ENCODE results near the gene BTN3A1. TPM values are rescaled to one million over a fixed set of nuclear protein-coding genes. Genes with fewer than 3 reads are reported as not detected.
"Not testable (repeated sequence)": the region's sequence is repeated elsewhere in the genome, so short reads cannot be mapped to it uniquely, and the experiment has no call there.

The BTN3A1 gene
- total and polyA plus RNA-seq, 2 donors (not counting 1 experiment from before 2014, with no cell fraction given), result 31.6 to 42.9 TPM

DNA sequence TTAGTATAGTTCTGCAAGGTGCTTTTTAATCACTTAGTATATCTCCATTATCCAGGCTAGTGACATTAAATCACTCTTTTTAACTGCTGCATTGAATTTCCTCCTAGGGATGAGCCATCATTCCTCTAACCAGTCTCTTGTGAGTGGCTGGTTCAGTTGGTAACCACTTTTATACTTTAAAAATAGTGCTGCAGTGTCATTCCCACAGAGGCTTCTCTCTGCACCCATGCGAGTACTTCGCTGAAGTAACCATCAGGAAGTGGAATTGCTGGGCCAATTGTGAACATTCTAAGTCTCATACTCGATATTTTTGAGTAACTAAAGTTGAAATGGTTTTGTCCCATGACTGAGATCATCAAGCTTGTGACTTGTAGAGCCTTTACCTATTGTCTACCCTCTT is 35.0 kb upstream of the BTN3A1 start:
- Histone ChIP-seq H3K79me2 (ENCODE audit: control insufficient read depth, insufficient read depth, low read length) (no peaks in the 10 kb centered on the region), H3K4me2 (ENCODE audit: extremely low read depth, insufficient read depth, low read length) (no peak overlapping the region), H3K27me3 (ENCODE audit: control insufficient read depth, insufficient read depth, low read length) (no peaks in the 10 kb centered on the region), H3K9me3 (ENCODE audit: control insufficient read depth, insufficient read depth, low read depth, low read length) (no peaks in the 10 kb centered on the region), H3K4me1 (ENCODE audit: control insufficient read depth, extremely low read depth, insufficient read depth, low read length) (peaks cover 5% of the 10 kb centered on the region), H3K27ac (ENCODE audit: insufficient read depth, low read length) (no peak overlapping the region), H4K20me1 (ENCODE audit: control insufficient read depth, extremely low read depth, insufficient read depth, low read length) (no peaks in the 10 kb centered on the region), H3K9ac (ENCODE audit: insufficient read depth, low read length) (no peak overlapping the region), H2AFZ (ENCODE audit: low read length) (no peak overlapping the region), H3K36me3 (ENCODE audit: control insufficient read depth, insufficient read depth, low read length) (no peaks in the 10 kb centered on the region), H3K4me3 (replicated peaks in 1 of 4; ENCODE audit: control extremely low read depth in 1 of 4, insufficient read depth in 1 of 4, low read depth in 3 of 4, low read length in 4 of 4) (no peak overlapping the region)
- DNase-seq (ENCODE audit: low read depth in 2 of 2), result no peak
- no peak for TF ChIP-seq EZH2 (IDR thresholded peaks at IDR 0.05; ENCODE audit: low read length, missing control alignments)
- no peak for TF ChIP-seq CTCF (conservative IDR thresholded peaks at IDR 0.05 in 1 of 2, IDR thresholded peaks at IDR 0.05 in 1 of 2; ENCODE audit: low read depth in 1 of 2, low read length in 2 of 2)

GRCh38 chr6:26371813-26372212 is 30.3 kb upstream of the BTN3A1 start:
- peak in 1 of 2 donors; percentile 24 for DNase-seq (ENCODE audit: low read depth in 2 of 2)
- H2AFZ ChIP-seq (ENCODE audit: low read length); H3K27me3 ChIP-seq (ENCODE audit: control insufficient read depth, insufficient read depth, low read length); H3K36me3 ChIP-seq (ENCODE audit: control insufficient read depth, insufficient read depth, low read length); H3K4me2 ChIP-seq (ENCODE audit: extremely low read depth, insufficient read depth, low read length); H4K20me1 ChIP-seq (ENCODE audit: control insufficient read depth, extremely low read depth, insufficient read depth, low read length); H3K9ac ChIP-seq (ENCODE audit: insufficient read depth, low read length); H3K9me3 ChIP-seq (ENCODE audit: control insufficient read depth, insufficient read depth, low read depth, low read length); H3K79me2 ChIP-seq (ENCODE audit: control insufficient read depth, insufficient read depth, low read length); H3K4me3 ChIP-seq (replicated peaks in 1 of 4; ENCODE audit: control extremely low read depth in 1 of 4, insufficient read depth in 1 of 4, low read depth in 3 of 4, low read length in 4 of 4); H3K27ac ChIP-seq (ENCODE audit: insufficient read depth, low read length); H3K4me1 ChIP-seq (ENCODE audit: control insufficient read depth, extremely low read depth, insufficient read depth, low read length): not testable (repeated sequence)

DNA sequence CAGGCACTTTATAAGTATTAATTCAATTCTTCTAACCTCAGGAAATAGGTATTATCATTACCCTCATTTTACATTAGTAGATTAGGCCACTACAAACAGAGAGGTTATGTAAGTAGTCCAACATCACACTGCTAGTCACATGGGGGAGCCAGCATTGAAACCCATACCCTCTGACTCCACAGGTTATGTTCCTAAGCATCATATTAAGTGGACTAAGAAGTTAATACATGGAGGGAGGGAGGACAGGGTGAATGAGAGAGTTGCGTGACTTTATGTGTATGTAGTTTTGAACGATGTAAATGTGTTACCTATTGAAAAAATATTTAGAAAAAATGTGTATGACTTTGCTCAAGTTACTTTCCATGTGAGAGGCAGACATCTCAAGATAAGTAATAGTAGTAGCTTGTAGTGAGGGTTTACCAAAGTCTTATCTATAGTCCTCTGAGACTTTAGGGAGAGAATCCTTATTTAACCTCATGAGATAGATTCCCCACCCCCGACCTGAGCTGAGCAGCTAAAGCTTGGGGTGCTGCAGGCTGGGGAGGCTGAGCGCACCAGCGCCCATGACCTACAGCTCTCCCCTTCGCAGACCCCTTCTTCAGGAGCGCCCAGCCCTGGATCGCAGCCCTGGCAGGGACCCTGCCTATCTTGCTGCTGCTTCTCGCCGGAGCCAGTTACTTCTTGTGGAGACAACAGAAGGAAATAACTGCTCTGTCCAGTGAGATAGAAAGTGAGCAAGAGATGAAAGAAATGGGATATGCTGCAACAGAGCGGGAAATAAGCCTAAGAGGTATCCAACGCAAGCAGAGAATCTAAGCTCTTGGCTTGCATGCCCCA is 29.5 kb upstream of the BTN3A1 start:
- Histone ChIP-seq H3K4me1 (ENCODE audit: control insufficient read depth, extremely low read depth, insufficient read depth, low read length) (no peaks in the 10 kb centered on the region), H3K79me2 (ENCODE audit: control insufficient read depth, insufficient read depth, low read length) (no peaks in the 10 kb centered on the region), H3K9me3 (ENCODE audit: control insufficient read depth, insufficient read depth, low read depth, low read length) (no peaks in the 10 kb centered on the region), H3K4me2 (ENCODE audit: extremely low read depth, insufficient read depth, low read length) (no peak overlapping the region), H3K4me3 (replicated peaks in 1 of 4; ENCODE audit: control extremely low read depth in 1 of 4, insufficient read depth in 1 of 4, low read depth in 3 of 4, low read length in 4 of 4) (no peak overlapping the region), H3K9ac (ENCODE audit: insufficient read depth, low read length) (no peak overlapping the region), H3K27ac (ENCODE audit: insufficient read depth, low read length) (no peak overlapping the region), H4K20me1 (ENCODE audit: control insufficient read depth, extremely low read depth, insufficient read depth, low read length) (no peaks in the 10 kb centered on the region), H3K27me3 (ENCODE audit: control insufficient read depth, insufficient read depth, low read length) (no peaks in the 10 kb centered on the region), H3K36me3 (ENCODE audit: control insufficient read depth, insufficient read depth, low read length) (no peaks in the 10 kb centered on the region), H2AFZ (ENCODE audit: low read length) (no peak overlapping the region)
- no peak for DNase-seq (ENCODE audit: low read depth in 2 of 2)
- no peak for TF ChIP-seq EZH2 (IDR thresholded peaks at IDR 0.05; ENCODE audit: low read length, missing control alignments)
- TF ChIP-seq CTCF (conservative IDR thresholded peaks at IDR 0.05 in 1 of 2, IDR thresholded peaks at IDR 0.05 in 1 of 2; ENCODE audit: low read depth in 1 of 2, low read length in 2 of 2), result no peak

All from fibroblast of lung (primary cell).